MG63 (cell line): Measurements from ENCODE around the gene GAA. TPM values are rescaled to one million over a fixed set of nuclear protein-coding genes. Genes with fewer than 3 reads are reported as not detected.

Experiments
- DNase-seq: peaks from one replicate; pipeline ENCODE4 v3.0.0-alpha.2; 2020
- H3K27me3 ChIP-seq: fragments of 250-450 bp; sonication (Bioruptor Pico); 2 replicates; pipeline ENCODE4 v1.5.1; 2020; ENCODE audit warnings: mild to moderate bottlenecking, moderate library complexity
- H3K36me3 ChIP-seq: fragments of 250-450 bp; sonication (Bioruptor Pico); 2 replicates; pipeline ENCODE4 v1.5.1; 2020; ENCODE audit warnings: mild to moderate bottlenecking, moderate library complexity
- H3K4me3 ChIP-seq: fragments of 250-450 bp; sonication (Bioruptor Pico); 2 replicates; pipeline ENCODE4 v1.5.1; 2020; ENCODE audit warnings: mild to moderate bottlenecking, moderate library complexity
- H3K9me3 ChIP-seq: fragments of 250-450 bp; sonication (Bioruptor Pico); 2 replicates; pipeline ENCODE4 v1.5.1; 2020; ENCODE audit warnings: mild to moderate bottlenecking, moderate library complexity
- total RNA-seq: library from RNA; depleted of rRNA; stranded (reverse); fragments of >200 nt; shearing (Covaris generic); gene quantifications from 2 replicates; pipeline ENCODE4 v1.2.3, GENCODE V29; 2014; ENCODE audit warnings: low replicate concordance

GAA gene
- total RNA-seq, 1 experiment from 2014 or later: 22.0 TPM

DNA sequence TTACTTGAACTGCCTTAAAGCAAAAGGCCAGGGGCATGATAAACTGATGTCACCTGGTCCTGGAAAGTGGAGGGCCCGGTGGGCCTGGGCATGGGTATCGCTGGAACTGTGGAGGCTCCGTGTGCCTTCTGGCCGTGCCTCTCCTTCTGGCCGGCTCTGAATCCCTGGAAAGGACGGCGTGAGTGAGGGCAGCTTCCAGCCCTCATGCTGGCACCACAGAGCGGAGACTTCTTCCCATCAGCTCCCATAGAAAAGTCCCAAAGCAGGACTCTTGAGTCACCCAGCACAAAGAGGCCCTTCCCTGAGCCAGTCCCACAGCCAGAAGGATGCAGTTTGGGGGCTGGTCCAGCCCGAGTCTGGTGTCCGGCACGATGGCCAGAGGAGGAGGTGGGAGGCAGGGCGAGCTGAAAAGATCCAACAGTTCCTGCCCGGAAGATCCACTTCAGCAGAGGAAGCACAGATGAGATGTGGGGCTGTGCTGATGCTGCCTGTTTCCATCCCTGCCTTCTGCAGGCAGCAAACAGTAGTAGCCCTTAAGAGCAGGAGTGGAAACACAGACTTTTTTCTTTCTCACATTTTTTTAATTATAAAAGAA lies 7.8 kb downstream of the GAA start:
- no peak overlapping the region for H3K4me3 ChIP-seq
- DNase-seq: no peak
- no peaks in the 10 kb centered on the region for H3K36me3 ChIP-seq
- no peaks in the 10 kb centered on the region for H3K9me3 ChIP-seq
- no peaks in the 10 kb centered on the region for H3K27me3 ChIP-seq

DNA sequence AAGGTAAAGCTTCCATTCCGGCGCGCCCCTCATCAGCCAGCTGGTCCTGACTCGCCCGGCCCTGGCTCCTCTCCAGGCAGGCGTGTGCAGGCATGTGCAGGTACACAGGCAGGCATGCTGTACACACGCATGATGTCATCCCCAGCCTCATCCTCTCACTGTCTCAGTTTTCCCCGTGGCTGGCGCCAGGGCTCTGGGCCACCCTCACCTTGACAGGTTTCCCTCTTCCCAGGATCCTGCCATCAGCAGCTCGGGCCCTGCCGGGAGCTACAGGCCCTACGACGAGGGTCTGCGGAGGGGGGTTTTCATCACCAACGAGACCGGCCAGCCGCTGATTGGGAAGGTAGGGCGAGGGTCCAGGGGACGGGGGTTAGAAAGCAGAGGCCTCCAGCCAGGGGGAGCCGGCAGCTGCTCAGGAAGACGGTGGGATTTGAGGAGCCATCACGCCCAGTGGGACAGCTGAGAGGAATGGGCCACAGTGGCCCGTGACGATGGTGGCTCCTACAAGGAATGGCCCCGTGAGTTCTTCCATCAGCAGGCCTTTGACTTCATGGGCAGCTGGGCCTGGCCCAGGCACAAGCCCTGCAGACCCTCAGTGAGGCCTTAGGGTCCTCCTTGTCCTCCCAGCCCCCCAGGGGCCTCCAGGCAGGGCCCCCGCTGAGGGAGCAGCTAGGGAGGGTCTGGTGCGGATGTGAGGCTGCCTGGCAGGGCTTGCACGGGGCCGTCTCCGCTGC lies 8.5 kb downstream of the GAA start:
- H3K4me3 ChIP-seq: no peak overlapping the region
- no peak for DNase-seq
- no peaks in the 10 kb centered on the region for H3K9me3 ChIP-seq

DNA sequence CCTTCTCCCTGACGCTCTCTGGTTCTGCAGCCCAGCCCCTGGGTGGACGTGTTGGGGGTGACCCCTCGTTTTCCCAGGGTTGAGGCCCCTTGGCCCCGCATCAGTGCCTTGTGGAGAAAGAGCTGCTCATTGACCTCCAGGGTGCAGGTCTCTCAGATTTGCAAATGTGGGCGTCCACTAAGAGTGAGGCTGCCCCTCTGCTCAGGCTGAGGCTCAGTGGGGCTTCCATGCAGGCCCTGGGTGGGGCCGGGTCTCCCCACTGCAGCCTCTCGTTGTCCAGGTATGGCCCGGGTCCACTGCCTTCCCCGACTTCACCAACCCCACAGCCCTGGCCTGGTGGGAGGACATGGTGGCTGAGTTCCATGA lies 9.0 kb downstream of the GAA start:
- H3K27me3 ChIP-seq: no peaks in the 10 kb centered on the region
- no peak overlapping the region for H3K4me3 ChIP-seq

More for the DNA sequence above, 8.5 kb downstream of the GAA start:
- Histone ChIP-seq H3K36me3 (no peaks in the 10 kb centered on the region), H3K27me3 (no peaks in the 10 kb centered on the region)

GRCh38 chr17:80110927-80111701 lies 9.7 kb downstream of the GAA start:
- H3K36me3 ChIP-seq: no peaks in the 10 kb centered on the region
- DNase-seq: no peak
- no peak overlapping the region for H3K4me3 ChIP-seq
- no peaks in the 10 kb centered on the region for H3K9me3 ChIP-seq
- H3K27me3 ChIP-seq: no peaks in the 10 kb centered on the region

More for the DNA sequence above, 9.0 kb downstream of the GAA start:
- no peaks in the 10 kb centered on the region for H3K36me3 ChIP-seq
- DNase-seq: no peak
- no peaks in the 10 kb centered on the region for H3K9me3 ChIP-seq

DNA sequence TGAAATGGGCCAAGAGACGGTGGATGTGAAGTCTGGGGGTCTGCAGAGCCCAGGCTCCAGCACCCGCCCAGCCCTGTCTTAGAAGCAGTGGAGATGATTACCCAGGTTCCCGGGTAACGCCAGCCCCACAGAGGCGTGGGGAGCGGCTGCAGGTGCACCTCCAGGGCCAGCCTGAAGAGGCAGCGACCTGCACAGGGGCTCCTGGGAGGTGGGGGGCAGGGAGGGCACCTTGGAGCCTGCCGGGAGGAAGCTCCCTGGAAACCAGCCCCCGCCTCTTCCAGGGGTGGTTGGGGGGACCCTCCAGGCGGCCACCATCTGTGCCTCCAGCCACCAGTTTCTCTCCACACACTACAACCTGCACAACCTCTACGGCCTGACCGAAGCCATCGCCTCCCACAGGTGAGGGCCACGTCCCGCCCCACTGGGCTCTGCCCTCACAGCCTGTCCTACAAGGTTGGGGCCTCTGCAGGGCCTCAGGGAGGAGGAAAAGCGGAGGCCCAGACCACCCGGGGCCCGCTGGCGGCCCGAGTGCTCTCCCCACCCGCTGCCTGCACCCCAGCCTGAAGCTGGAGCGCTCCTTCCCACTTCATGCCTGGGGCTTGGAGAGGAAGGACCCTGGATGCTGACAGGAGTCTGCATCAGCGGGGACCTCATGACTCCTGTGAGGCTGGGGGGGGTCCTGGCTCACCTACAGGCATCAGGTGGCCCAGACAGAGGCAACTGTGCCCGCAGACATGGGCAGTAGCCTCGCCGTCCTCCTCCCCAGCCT lies 10.5 kb downstream of the GAA start:
- no peaks in the 10 kb centered on the region for H3K9me3 ChIP-seq

GRCh38 chr17:80112471-80113032 lies 11.2 kb downstream of the GAA start:
- H3K4me3 ChIP-seq: no peak overlapping the region
- H3K36me3 ChIP-seq: no peaks in the 10 kb centered on the region
- DNase-seq: no peak
- no peaks in the 10 kb centered on the region for H3K9me3 ChIP-seq
- H3K27me3 ChIP-seq: no peaks in the 10 kb centered on the region

More for the DNA sequence above, 10.5 kb downstream of the GAA start:
- Histone ChIP-seq H3K27me3 (no peaks in the 10 kb centered on the region), H3K36me3 (no peaks in the 10 kb centered on the region), H3K4me3 (no peak overlapping the region)
- no peak for DNase-seq

DNA sequence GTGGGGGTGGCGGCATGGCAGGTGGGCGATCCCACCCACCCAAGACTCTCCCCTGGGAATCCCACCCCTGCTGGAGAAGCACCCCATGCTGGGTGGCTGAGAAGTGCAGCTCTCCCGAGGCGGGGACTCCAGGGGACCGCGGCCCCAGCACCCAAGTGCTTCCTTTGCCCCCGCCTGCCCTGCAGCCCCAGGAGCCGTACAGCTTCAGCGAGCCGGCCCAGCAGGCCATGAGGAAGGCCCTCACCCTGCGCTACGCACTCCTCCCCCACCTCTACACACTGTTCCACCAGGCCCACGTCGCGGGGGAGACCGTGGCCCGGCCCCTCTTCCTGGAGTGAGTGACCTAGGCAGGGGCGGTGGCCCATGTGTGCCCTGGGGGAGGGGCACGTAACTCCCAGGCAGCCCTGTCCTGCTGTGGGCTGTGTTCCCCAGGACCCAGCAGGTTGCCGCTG lies 11.7 kb downstream of the GAA start:
- no peaks in the 10 kb centered on the region for H3K27me3 ChIP-seq
- DNase-seq: no peak
- no peak overlapping the region for H3K4me3 ChIP-seq
- H3K36me3 ChIP-seq: no peaks in the 10 kb centered on the region
- no peaks in the 10 kb centered on the region for H3K9me3 ChIP-seq

- DNase-seq: no peak
- Histone ChIP-seq H3K9me3 (no peaks in the 10 kb centered on the region), H3K4me3 (no peak overlapping the region), H3K36me3 (no peaks in the 10 kb centered on the region), H3K27me3 (no peaks in the 10 kb centered on the region)
Measured at GRCh38 chr17:80114758-80115157, 13.4 kb downstream of the GAA start.

GRCh38 chr17:80115159-80115558 lies 13.8 kb downstream of the GAA start:
- Histone ChIP-seq H3K9me3 (no peaks in the 10 kb centered on the region), H3K36me3 (no peaks in the 10 kb centered on the region), H3K4me3 (no peak overlapping the region), H3K27me3 (no peaks in the 10 kb centered on the region)
- no peak for DNase-seq

- no peak overlapping the region for H3K4me3 ChIP-seq
- no peaks in the 10 kb centered on the region for H3K27me3 ChIP-seq
- no peaks in the 10 kb centered on the region for H3K36me3 ChIP-seq
- no peaks in the 10 kb centered on the region for H3K9me3 ChIP-seq
- DNase-seq: no peak
Measured at GRCh38 chr17:80116276-80116920, 15.0 kb downstream of the GAA start.

GRCh38 chr17:80116921-80117380 lies 15.6 kb downstream of the GAA start:
- no peaks in the 10 kb centered on the region for H3K9me3 ChIP-seq
- H3K27me3 ChIP-seq: no peaks in the 10 kb centered on the region
- DNase-seq: no peak
- H3K4me3 ChIP-seq: no peak overlapping the region
- H3K36me3 ChIP-seq: no peaks in the 10 kb centered on the region

- Histone ChIP-seq H3K27me3 (no peaks in the 10 kb centered on the region), H3K4me3 (no peak overlapping the region), H3K36me3 (no peaks in the 10 kb centered on the region), H3K9me3 (no peaks in the 10 kb centered on the region)
- no peak for DNase-seq
Measured at GRCh38 chr17:80117491-80118401, 16.4 kb downstream of the GAA start.

- Histone ChIP-seq H3K4me3 (no peak overlapping the region), H3K9me3 (no peaks in the 10 kb centered on the region), H3K36me3 (no peaks in the 10 kb centered on the region), H3K27me3 (no peaks in the 10 kb centered on the region)
- DNase-seq: no peak
Measured at GRCh38 chr17:80118601-80119270, 17.4 kb downstream of the GAA start.

GRCh38 chr17:80119271-80119791 lies 17.9 kb downstream of the GAA start:
- Histone ChIP-seq H3K27me3 (no peaks in the 10 kb centered on the region), H3K36me3 (no peaks in the 10 kb centered on the region), H3K9me3 (no peaks in the 10 kb centered on the region), H3K4me3 (no peak overlapping the region)
- no peak for DNase-seq
